ENCODE results near the gene RTBDN.

The RTBDN gene

DNA sequence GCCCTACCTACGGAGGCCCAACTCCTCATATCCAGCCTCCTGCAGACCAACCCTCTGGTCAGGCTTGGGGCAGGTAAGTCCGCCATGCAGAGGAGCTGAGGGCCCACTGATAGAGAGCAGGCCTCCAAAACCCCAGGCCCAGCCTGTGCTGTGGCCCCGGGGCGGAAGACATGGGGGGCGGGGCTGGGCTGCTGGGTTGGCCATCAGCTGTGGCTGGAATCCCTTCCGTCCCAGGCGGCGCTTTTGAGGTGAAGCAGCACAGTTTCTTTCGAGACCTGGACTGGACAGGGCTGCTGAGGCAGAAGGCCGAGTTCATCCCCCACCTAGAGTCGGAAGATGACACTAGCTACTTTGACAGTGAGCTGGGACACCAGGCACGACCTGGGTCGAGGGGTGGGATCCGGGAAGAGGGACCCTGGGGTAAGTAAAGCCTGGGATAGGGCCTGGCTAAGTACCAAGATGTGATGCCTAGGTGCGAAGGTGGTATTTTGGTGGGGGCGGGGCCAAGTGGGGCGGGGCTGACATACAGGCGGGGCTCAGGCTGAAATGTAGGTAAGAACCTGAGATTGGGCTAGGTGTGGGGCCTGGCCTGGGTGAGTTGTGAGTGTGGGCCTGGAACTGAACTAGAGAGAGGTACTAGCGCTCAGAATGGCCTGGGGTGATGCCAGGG, 31.5 kb upstream of the RTBDN start:
- H3K4me3 ChIP-seq (ENCODE audit: low read depth, low read length) = no peak overlapping the region
- TF ChIP-seq, protein P1, sequence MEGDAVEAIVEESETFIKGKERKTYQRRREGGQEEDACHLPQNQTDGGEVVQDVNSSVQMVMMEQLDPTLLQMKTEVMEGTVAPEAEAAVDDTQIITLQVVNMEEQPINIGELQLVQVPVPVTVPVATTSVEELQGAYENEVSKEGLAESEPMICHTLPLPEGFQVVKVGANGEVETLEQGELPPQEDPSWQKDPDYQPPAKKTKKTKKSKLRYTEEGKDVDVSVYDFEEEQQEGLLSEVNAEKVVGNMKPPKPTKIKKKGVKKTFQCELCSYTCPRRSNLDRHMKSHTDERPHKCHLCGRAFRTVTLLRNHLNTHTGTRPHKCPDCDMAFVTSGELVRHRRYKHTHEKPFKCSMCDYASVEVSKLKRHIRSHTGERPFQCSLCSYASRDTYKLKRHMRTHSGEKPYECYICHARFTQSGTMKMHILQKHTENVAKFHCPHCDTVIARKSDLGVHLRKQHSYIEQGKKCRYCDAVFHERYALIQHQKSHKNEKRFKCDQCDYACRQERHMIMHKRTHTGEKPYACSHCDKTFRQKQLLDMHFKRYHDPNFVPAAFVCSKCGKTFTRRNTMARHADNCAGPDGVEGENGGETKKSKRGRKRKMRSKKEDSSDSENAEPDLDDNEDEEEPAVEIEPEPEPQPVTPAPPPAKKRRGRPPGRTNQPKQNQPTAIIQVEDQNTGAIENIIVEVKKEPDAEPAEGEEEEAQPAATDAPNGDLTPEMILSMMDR (IDR thresholded peaks at IDR 0.05; ENCODE audit: borderline replicate concordance, insufficient read depth, low read depth, low read length) = no peak

- TF ChIP-seq, protein P1 (IDR thresholded peaks at IDR 0.05; ENCODE audit: borderline replicate concordance, insufficient read depth, low read depth, low read length) = no peak
- H3K4me3 ChIP-seq (ENCODE audit: low read depth, low read length) = no peak overlapping the region
Measured at GRCh38 chr19:12864721-12865715, 30.6 kb upstream of the RTBDN start.

DNA sequence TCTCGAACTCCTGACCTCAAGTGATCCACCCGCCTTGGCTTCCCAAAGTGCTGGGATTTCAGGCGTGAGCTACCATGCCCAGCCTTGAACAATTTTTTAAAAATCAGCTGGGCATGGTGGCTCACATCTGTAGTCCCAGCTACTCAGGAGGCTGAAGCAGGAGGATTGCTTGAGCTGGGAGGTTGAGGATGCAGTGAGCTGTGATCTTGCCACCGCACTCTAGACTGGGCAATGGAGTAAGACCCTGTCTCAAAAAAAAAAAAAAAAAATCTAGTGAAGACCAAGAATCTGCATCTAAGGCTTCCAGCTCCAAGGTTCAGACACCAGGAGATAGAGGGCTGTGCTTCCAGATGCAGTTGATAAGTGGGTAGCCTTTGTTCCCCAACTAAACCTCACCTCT, 29.8 kb upstream of the RTBDN start:
- TF ChIP-seq, protein P1 (IDR thresholded peaks at IDR 0.05; ENCODE audit: borderline replicate concordance, insufficient read depth, low read depth, low read length) = no peak
- H3K4me3 ChIP-seq (ENCODE audit: low read depth, low read length) = no peak overlapping the region

DNA sequence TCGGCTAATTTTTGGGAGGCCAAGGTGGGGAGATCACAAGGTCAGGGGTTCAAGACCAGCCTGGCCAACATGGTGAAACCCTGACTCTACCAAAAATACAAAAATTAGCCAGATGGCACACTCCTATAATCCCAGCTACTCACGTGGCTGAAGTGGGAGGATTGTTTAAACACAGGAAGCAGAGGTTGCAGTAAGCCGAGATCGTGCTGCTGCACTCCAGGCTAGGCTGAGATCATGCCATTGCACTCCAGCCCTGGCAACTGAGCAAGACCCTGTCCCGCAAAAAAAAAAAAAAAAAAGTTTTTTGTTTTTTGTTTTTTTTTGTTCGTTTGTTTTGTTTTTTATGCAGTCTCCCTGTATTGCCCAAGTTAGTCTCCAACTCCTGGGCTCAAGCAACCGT, 25.2 kb upstream of the RTBDN start:
- TF ChIP-seq, protein P1 (IDR thresholded peaks at IDR 0.05; ENCODE audit: borderline replicate concordance, insufficient read depth, low read depth, low read length) = no peak
- no peak overlapping the region for H3K4me3 ChIP-seq (ENCODE audit: low read depth, low read length)

DNA sequence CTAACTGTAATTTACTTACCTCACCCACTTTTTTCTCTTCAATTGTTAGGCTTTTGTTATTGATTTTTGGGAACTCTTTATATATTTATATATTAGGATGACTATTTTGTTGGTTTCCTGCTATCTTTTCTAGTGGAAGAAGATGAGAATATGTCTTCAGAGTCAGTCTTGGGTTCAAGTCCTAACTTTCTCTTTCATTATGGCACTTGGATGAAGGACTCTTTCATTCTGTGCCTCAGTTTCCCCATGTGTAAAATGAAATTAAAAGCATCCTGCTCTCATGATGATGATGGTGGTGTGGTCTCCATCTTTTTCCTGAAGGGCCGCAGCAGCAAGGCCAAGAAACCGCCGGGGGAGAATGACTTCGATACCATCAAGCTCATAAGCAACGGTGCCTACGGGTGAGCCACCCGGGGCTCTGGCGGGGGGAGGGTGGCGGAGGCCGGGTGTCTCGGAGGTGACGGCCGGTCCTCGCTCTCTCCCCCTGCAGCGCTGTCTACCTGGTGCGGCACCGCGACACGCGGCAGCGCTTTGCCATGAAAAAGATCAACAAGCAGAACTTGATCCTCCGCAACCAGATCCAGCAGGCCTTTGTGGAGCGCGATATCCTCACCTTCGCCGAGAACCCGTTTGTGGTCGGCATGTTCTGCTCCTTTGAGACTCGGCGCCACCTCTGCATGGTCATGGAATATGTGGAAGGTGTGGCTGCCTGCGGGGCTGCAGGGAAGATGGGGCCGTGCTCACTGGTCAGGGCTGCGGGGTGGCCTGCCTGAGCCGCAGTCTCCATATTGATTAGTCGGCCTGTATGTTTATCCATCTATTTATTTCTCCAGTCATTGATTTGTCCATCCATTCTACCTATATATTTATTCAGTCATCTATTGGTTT, 23.9 kb upstream of the RTBDN start:
- TF ChIP-seq, protein P1 (IDR thresholded peaks at IDR 0.05; ENCODE audit: borderline replicate concordance, insufficient read depth, low read depth, low read length) = no peak
- H3K4me3 ChIP-seq (ENCODE audit: low read depth, low read length) = no peak overlapping the region

GRCh38 chr19:12856653-12857052, 22.3 kb upstream of the RTBDN start:
- H3K4me3 ChIP-seq (ENCODE audit: low read depth, low read length) = no peak overlapping the region

More at GRCh38 chr19:12856653-12857052, 22.3 kb upstream of the RTBDN start:
- TF ChIP-seq, protein P1 (IDR thresholded peaks at IDR 0.05; ENCODE audit: borderline replicate concordance, insufficient read depth, low read depth, low read length) = no peak
